Measurements from ENCODE around the gene ASXL1. TPM values are rescaled to one million over a fixed set of nuclear protein-coding genes. Genes with fewer than 3 reads are reported as not detected.
"Not testable (repeated sequence)": the region's sequence is repeated elsewhere in the genome, so short reads cannot be mapped to it uniquely, and the experiment has no call there.

The ASXL1 gene
- total RNA-seq, 1 donor from 2014 or later, result 133 TPM

DNA sequence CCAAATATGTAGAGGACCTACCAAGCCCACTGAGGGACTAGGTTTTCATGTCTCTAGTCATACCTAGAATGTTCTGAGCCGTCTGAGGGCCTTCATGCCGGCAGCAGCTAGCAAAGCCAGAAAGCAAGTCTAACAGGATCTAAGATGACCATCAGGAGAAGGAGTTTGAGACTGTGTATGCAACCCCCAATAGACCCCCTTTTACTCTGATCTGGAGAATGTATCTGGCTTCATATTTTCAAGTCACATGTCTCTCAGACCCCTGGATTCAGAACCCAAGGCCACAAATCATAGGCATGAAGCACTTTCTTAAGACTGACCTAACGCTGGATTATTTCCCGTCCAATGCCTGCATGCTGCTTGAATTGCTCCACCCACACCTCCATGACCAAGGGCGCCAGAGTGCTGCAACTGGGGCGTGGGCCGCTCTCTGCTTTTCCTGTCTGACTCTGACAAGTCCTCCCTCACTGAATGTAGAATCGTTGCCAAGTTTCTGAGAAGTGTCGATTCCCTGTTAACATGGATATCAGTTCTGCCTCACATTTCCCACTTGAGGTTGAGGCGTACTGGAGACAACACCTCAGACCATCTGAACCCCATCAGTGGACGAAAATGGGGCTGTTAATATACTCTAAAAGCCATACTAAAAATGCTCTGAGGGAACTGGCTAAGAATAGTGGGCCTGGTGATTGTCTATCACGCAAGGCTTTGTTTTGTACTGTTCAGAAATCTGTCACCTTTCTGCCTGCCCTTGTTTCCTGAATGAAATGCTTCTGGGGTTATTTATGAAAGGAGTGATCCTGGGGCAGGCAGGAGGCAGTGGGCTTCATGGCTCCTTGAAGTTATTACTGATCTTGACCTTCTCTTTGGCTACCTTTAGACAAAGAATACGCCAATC, 23.9 kb upstream of the ASXL1 start:
- intact Hi-C loops (cut with micrococcal nuclease), result loop anchor here (1.0 kb wide), 1 partner anchor 21 kb away; no protein-coding TSS in a partner anchor

DNA sequence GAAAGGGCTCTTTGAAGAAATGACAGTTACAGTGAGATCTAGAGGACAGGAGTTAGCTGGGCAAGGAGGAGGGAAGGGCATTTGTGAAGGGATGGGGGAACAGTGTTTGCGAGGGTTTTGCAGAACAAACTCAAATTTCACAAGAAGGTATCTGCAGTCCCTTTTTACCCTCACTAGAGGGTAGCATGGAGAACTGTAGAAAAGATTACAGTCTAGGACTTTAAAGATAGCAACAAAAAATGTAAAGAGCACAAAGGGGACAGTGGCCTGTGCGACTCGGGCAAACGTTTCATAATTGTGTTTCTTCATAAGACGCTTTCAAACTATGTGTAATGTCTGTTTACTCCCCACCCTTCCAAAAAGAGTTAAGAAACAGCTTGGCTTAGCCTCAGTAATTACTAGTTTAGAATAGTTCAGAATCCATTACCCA, 21.2 kb upstream of the ASXL1 start:
- intact Hi-C loops (cut with micrococcal nuclease), result loop anchor here (1.0 kb wide), 3 partner anchors 32 to 316 kb away; no protein-coding TSS in a partner anchor

DNA sequence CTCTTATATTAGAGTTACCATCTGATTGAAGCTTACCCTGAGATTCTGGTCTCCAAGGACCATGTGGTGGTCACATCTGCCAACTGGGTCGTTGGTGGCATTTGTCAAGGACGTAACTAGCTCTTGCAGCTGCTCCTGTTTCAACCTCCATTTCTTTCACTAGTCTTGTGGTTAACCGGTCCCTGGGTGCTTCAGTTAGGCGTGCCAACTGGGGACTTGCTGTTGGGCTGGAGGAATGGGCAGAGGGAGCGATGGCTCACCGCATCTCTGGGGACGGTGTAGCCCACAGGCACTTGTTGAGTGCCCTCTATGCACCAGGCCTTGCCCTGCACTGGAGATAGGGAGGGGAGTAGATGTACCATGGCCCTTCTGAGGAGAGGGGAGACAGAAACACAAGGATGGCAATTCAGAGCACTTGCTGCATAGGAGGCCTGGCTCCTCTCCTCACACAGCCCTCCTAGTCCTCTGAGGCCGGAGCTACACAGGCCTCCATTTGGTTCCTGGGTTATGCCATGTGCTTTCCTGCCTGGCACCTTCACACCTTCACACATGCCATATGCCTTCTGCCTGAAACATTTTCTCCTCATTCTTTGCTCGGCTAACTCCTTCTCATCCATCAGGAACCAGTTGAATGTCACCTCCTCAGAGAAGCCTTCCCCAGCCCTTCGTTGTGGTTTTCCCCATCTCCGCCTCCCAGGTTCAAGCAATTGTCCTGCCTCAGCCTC, 20.0 kb upstream of the ASXL1 start:
- intact Hi-C loops (cut with micrococcal nuclease), result loop anchor here (1.0 kb wide), 2 partner anchors 147 to 315 kb away; no protein-coding TSS in a partner anchor

DNA sequence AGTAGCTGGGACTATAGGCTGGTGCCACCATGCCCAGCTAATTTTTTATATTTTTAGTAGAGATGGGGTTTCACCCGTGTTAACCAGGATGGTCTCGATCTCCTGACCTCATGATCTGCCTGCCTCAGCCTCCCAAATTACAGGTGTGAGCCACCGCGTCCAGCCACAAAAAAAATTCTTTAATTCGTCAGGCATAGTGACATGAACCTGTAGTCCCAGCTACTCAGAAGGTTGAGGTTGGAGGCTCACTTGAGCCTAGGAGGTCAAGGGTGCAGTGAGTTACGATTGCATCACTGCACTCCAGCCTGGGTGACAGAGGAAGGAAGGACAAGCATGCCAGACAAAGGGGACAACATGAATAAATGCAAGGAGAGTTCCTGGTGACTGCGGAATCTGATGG, 19.5 kb upstream of the ASXL1 start:
- intact Hi-C loops (cut with micrococcal nuclease), result no loop called here

DNA sequence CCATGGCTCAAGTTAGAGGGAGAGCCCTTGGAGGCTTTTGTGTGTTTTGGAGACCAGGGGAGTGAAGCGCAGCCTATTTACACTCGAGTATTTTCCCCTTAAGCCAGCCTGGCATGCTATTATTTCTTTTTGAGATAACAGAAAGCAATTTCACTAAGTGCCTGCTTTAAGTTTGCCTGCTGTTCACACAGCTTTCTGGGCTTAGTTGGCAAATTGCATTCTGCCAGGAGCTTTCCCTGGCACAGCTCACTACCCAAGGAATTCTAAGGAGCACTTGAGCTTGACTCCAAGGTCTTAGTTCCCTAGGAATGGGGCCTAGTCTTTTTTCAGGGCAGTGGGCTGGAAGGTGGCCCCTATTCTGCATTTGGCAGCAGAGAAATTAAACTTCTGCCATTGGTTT, 19.0 kb upstream of the ASXL1 start:
- intact Hi-C loops (cut with micrococcal nuclease), result no loop called here

DNA sequence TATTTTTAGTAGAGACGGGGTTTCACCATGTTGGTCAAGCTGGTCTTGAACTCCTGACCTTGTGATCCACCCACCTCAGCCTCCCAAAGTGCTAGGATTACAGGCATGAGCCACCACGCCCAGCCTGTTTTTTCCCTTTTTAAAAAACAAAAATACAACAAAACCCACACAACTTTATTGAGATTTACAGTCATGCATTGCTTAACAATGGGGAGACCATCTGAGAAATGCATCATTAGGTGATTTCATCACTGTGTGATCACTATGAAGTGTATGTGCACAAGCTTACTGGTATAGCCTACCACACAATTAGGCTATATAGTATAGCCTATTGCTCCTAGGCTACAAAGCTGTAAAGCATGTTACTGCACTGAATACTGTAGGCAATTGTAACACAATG, 17.1 kb upstream of the ASXL1 start:
- intact Hi-C loops (cut with micrococcal nuclease), result not testable (repeated sequence)

DNA sequence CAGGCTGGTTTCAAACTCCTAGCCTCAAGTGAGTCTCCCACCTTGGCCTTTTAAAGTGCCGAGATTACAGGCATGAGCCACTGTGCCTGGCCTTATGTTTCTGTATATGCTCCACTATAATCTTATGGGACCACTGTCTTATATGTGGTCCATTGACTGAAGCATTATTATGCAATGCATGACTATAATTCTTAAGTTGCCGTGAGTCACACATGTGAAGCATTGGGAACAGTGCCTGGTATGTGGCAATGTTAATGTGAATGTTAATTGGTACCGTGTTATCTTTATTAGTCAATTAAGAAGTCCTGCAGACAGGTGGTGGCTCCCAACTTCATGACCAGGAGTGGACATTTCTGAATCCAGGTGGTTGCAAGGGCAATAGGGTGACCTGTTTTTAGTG, 14.7 kb upstream of the ASXL1 start:
- intact Hi-C loops (cut with micrococcal nuclease), result no loop called here

DNA sequence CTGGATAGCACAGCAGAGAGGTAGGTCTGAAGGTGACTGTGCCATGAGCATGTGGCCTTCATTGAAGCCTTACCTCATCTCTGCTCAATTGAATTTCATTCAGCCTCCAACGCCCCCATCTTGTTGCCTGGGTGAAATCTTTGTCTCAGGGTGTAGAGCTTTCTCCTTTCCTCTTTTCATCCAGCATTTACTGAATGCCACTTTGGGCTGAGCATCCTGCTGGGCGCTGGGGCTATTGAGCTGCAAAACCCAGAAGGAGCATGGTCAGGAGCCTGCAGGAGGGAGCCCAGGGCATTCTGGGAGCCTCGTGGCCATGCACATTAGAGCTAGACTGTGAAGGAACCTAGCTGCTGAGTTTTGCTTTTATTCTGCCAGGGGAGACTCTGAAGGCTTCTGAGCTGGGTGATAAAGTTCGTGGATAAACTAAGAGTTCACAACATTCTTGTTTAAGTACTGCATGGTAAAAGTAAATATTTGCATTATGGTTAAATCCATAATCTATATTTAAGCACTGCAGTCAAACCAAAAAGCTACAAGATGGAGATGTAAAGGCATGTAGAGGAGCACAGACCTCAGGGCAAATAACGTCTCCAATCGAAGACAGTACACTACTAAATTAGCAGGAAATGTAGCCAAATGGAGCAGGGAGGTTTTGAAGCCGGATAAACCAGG, 13.2 kb upstream of the ASXL1 start:
- intact Hi-C loops (cut with micrococcal nuclease), result no loop called here

DNA sequence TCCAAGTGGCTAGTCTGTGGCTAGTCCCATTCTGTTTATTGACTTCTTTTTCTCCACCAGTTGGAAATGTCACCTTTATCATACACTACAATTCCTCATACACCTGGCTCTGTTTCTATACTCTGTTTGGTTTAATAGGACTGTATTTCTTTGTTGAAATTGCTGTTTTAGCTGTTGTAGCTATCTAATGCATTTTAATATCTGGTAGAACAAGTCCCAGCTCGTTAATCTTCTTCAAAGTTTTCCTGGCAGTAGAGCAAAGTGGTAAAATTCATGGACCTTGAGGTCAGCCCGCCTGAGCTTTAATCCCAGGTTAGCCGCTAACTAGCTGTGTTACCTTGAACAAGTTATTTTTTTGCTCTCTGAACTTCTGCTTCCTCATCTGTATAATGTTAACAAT, 9.9 kb upstream of the ASXL1 start:
- intact Hi-C loops (cut with micrococcal nuclease), result no loop called here

DNA sequence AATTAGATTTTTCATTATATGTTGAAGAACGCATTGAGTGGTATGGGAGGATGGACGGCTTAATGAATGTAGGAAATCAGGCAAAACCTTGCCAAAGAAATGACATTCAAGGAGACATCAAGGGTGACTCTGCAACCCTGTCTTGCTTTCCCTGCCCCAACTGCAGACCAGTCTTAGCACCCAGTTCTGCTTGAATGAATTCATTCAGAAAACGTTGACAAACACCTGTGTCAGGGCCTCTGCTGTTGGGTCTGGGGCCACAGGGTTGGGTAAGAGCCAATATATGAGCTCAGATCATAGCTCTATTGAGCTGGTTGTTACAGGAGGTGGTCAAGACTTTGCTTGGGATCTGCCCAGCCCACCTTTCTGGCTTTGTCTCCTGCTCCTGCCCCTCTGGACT, 7.7 kb upstream of the ASXL1 start:
- intact Hi-C loops (cut with micrococcal nuclease), result no loop called here

DNA sequence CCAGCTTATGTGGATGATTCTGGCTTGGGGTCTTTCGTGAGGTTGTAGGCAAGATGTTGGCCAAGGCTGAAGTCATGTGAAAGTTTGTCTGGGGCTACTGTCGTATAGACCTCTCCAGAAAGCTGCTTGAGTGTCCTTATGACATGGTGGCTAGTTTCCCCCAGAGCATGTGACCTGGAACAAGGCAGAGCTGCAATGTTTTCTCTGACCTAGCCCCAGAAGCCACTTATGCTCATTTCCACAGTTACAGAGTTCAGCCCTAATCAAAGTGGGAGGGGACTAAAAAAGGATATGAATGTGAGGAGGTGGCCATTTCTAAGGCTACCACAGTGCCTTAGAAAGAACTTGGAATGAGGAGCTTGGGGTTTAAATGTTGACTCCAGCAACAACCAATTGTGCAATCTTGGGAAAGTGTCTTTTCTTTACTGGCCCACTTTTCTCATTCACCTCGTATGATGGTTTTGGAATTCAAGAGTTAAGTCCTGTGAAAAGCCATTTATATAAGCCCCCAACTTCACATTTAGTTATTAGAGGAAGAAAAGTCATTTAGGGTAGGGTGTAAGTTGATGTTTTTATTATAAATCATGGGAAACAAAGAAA, 5.9 kb upstream of the ASXL1 start:
- intact Hi-C loops (cut with micrococcal nuclease), result no loop called here

DNA sequence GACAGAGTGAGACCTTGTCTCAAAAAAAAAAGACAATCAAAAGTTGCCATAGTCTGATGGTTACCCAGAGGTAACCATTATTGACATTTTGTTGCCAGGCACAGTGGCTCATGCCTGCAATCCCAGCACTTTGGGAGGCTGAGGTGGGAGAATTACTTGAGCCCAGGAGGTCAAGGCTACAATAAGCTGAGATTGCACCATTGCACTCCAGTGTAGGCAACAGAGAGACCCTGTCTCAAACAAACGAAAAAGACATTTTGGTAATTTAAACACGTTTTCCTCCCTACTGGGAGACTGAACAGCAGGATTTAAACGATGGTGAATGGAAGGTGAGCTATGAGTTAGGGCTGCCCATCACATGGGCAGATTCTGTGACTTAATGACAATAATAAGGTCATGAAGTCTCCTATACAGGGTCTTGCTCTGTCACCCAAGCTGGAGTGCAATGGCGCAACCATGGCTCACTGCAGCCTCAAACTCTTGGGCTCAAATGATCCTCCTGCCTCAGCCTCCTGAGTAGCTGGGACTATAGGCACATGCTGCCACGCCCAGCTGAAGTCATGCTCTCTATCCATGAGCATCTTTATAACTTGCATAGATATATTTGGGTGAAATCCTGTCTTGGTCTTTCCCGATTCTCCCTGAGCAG, 4.2 kb upstream of the ASXL1 start:
- intact Hi-C loops (cut with micrococcal nuclease), result no loop called here

DNA sequence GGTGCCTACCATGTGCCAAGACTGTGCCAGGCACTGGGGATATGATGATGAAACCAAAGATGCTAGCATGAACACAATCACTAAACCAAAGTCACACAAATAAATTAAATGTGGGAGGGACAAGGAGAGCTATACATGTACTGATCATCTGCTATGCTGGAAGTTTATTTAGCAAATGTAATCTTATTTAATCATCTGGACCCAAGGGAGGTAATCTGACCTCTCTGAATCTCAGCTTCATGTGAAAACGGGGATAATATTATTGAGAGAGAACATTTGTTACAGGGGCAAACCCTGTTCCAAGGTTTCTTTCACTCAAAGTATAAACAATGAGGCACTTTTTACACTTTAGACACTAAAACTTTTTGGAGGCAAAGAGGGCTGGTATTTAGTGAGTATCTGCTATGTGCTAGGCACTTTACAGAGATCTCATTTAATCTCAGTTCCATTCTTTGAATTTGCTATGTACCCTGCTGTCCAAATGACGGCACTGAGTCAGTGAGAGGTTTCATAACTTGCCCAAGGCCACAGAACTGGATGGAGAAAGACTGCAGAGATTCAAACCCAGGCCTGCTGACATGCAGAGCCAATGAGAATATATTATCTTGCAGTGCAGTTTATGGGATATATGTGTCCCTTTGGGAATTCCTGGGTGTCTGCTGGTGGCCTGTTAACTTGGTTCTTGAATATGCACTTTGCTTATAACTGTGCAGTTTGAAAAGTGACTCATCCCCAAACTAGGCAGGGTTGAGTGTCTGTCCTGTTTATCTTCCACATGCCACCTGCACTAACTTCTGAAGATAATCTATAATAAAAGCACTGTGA, 3.3 kb upstream of the ASXL1 start:
- intact Hi-C loops (cut with micrococcal nuclease), result loop anchor here (1.0 to 5.0 kb wide), 5 partner anchors 22 to 1377 kb away; partner anchors contain the start of gene ZNF341

DNA sequence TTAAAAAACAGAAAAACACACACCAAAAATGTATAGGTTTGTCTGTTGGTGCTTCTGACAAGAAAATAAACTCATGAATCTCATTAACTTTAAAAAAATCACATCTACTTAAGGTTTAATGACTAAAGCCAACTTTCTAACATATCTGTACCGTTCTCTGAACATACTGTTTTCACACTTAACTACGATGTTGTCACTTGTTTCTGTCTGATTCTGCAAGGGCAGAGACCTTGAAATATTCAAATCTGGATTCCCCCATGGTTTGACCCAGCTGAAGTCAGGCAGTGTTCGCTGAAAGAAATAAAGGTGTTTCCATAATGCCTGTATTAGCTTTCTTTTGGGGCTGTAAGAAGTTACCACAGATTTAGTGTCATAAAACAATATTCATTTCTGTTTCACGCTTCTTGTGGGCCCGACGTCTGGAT, 2.7 kb upstream of the ASXL1 start:
- intact Hi-C loops (cut with micrococcal nuclease), result loop anchor here (1.0 to 5.0 kb wide), 5 partner anchors 22 to 1377 kb away; partner anchors contain the start of gene ZNF341

DNA sequence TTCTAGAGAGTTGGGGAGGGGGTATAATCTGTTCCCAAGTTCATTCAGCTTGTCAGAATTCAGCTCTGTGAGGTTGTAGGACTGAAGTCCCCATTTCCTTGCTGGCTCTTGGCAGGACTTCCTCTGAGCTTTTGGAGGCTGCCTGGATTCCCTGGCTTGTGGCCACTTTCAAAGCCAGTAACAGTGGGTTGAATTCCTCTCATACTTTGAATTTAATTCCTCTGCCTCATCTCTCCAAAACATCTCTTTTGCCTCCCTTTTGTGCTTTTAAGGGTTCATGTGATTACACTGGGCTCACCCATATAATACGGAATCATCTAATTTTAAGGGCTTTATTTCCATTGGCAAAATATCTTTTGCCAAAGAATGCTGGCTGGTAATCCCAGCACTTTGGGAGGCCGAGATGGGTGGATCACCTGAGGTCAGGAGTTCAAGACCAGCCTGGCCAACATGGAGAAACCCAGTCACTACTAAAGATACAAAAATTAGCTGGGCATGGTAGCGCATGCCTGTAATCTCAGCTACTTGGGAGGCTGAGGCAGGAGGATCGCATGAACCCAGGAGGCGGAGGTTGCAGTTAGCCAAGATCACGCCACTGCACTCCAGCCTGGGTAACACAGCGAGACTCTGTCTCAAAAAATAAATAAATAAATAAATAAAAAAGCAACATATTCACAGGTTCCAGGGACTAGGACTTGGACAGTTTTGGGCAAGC, 2.1 kb upstream of the ASXL1 start:
- intact Hi-C loops (cut with micrococcal nuclease), result loop anchor here (1.0 to 5.0 kb wide), 6 partner anchors 23 to 1376 kb away; partner anchors contain the start of genes NOL4L and ZNF341

DNA sequence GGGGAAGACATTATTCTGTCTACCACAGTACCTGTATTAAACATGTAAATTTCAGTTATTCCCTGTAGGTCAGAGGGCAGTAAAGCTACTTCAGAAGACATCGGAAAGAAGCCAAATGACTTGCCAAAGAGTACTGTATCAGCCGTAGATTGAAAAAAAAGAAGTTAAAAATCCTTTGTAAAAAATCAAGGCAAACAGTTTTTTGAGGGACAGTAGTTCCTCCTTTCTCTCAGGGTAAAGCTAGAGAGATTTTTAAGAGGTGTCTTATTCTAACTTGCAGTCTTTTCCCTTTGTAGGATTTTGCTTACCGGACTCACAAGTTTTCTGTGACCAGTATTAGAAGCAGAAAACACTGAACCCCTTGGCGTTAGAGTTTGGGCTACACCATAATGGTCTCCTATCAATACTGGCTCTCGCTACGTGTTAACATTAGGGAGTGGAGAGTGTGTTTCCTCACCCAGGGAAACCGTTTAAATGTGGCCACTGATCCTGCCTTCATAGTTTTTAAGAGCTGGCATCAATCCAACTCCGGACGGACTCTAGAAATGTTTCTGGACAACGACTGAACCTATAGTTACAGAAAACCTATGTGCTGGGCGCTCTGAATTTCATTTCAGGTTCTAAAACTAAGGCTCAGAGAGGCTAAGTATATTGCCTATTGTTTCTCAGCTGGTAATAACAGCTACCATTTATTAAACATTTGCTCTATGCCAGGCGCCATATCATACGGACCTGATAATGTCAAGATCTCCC, 1.3 kb upstream of the ASXL1 start:
- intact Hi-C loops (cut with micrococcal nuclease), result loop anchor here (2.0 to 5.0 kb wide), 4 partner anchors 34 to 1376 kb away; partner anchors contain the start of genes NOL4L and ZNF341

DNA sequence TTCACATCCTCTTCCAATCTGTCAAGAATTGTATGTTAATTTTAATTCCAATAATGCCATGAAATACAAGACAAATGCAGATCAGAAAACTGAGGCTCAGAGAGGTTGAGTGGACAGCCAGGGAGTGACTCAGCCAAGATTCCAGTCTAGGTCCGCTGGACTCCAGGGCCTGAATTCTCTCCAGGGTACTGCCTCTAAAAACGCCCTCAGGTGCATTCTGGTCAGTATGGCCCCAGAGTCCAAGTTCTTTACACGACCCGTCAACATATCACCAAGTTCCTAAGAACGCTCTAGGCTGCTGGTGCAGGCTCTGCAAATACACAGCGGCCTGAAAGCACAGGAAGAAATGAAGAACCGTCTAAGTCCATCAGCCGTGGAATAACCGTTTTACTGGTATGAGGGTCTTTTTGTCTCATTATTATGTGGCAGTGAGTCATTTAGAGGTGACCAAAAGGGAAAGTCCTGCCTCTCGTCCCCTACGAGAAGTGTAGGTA, 709 bp upstream of the ASXL1 start:
- intact Hi-C loops (cut with micrococcal nuclease), result loop anchor here (2.0 to 5.0 kb wide), 4 partner anchors 35 to 1375 kb away; partner anchors contain the start of genes NOL4L and ZNF341

DNA sequence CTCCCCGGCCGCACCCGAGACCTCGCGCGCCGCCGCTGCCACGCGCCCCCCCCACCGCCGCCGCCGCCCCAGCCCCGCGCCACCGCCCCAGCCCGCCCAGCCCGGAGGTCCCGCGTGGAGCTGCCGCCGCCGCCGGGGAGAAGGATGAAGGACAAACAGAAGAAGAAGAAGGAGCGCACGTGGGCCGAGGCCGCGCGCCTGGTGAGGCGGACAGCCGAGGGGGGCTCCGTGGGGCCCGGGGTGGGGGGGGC, 426 bp downstream of the ASXL1 start:
- intact Hi-C loops (cut with micrococcal nuclease), result loop anchor here (1.0 to 5.0 kb wide), 13 partner anchors 36 to 1374 kb away; partner anchors contain the start of genes COMMD7, PLAGL2, POFUT1 and TM9SF4
